Measurements from ENCODE around the gene ZBTB37. TPM values are rescaled to one million over a fixed set of nuclear protein-coding genes. Genes with fewer than 3 reads are reported as not detected.

Gene ZBTB37
- total RNA-seq, 1 experiment from 2014 or later, result 12.0 TPM

- Histone ChIP-seq H3K56ac (ENCODE audit: insufficient read length, low read depth, low read length) (no peak overlapping the region), H2AK5ac (ENCODE audit: insufficient read length, low read length) (no peak overlapping the region), H3K27me3 (ENCODE audit: insufficient read depth, low read length) (no peaks in the 10 kb centered on the region), H4K5ac (ENCODE audit: insufficient read length, low read depth, low read length) (no peak overlapping the region), H2BK120ac (ENCODE audit: low read depth, low read length, poor library complexity, severe bottlenecking) (no peak overlapping the region), H4K91ac (ENCODE audit: insufficient read length, low read depth, low read length) (no peak overlapping the region), H3K79me2 (ENCODE audit: insufficient read depth, low read length) (no peaks in the 10 kb centered on the region), H2BK12ac (ENCODE audit: insufficient read length, low read depth, low read length) (no peak overlapping the region), H3K4me2 (ENCODE audit: insufficient read depth, insufficient read length, low read length) (no peak overlapping the region), H3K23me2 (ENCODE audit: insufficient read length, low read depth, low read length, poor library complexity, severe bottlenecking) (no peaks in the 10 kb centered on the region), H2BK5ac (ENCODE audit: insufficient read length, low read length) (no peak overlapping the region), H3K18ac (ENCODE audit: insufficient read length, low read depth, low read length) (no peak overlapping the region), H3K23ac (ENCODE audit: insufficient read length, low read depth, low read length) (no peak overlapping the region), H2BK15ac (ENCODE audit: low read depth, low read length) (no peak overlapping the region), H3K14ac (ENCODE audit: insufficient read depth, low read length) (no peak overlapping the region), H3K4ac (ENCODE audit: low read depth, low read length) (no peak overlapping the region), H4K20me1 (ENCODE audit: control insufficient read depth, insufficient read depth, insufficient read length) (no peaks in the 10 kb centered on the region), H2AFZ (ENCODE audit: low read length) (no peak overlapping the region), H3K9me3 (ENCODE audit: control insufficient read depth, low read depth, low read length) (no peaks in the 10 kb centered on the region), H3K79me1 (ENCODE audit: insufficient read depth, low read depth, low read length, poor library complexity, severe bottlenecking) (no peaks in the 10 kb centered on the region), H3K4me1 (ENCODE audit: insufficient read depth, low read length) (no peaks in the 10 kb centered on the region), H4K8ac (replicated peaks; ENCODE audit: insufficient read length, low read depth, low read length) (no peak overlapping the region), H2BK20ac (ENCODE audit: low read depth, low read length, poor library complexity, severe bottlenecking) (no peak overlapping the region), H3K27ac (ENCODE audit: insufficient read length, low read depth, low read length) (no peak overlapping the region), H3K9ac (ENCODE audit: extremely low read depth, insufficient read length, low read length) (no peak overlapping the region), H3T11ph (ENCODE audit: low read length) (no peak overlapping the region)
- TF ChIP-seq, protein P1, sequence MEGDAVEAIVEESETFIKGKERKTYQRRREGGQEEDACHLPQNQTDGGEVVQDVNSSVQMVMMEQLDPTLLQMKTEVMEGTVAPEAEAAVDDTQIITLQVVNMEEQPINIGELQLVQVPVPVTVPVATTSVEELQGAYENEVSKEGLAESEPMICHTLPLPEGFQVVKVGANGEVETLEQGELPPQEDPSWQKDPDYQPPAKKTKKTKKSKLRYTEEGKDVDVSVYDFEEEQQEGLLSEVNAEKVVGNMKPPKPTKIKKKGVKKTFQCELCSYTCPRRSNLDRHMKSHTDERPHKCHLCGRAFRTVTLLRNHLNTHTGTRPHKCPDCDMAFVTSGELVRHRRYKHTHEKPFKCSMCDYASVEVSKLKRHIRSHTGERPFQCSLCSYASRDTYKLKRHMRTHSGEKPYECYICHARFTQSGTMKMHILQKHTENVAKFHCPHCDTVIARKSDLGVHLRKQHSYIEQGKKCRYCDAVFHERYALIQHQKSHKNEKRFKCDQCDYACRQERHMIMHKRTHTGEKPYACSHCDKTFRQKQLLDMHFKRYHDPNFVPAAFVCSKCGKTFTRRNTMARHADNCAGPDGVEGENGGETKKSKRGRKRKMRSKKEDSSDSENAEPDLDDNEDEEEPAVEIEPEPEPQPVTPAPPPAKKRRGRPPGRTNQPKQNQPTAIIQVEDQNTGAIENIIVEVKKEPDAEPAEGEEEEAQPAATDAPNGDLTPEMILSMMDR (conservative IDR thresholded peaks at IDR 0.05), result no peak
- WGBS (ENCODE audit: extremely low coverage, insufficient read length, low lambda C conversion rate), result 100% methylated on average over 3 of the region's 5 CpGs
- no peak for DNase-seq
- Mint-ChIP-seq H3K4me3 (no peak overlapping the region), H3K27me3 (ENCODE audit: low read depth) (no peaks in the 10 kb centered on the region), H3K27ac (no peak overlapping the region), H3K4me1 (no peaks in the 10 kb centered on the region), H3K36me3 (ENCODE audit: insufficient read depth in 1 of 3, low read depth in 3 of 3) (peaks cover 6 to 57% (median 53%) of the 10 kb centered on the region in 3 experiments; a peak in 6 of 7 replicates), H3K9me3 (no peaks in the 10 kb centered on the region)
These were observed 8.6 kb downstream of the ZBTB37 start for GRCh38 chr1:173876732-173877131.
